ENCODE data around the gene PKD1L1. TPM values are rescaled to one million over a fixed set of nuclear protein-coding genes. Genes with fewer than 3 reads are reported as not detected.

Gene PKD1L1
- total RNA-seq, 1 donor: under 0.01 TPM

DNA sequence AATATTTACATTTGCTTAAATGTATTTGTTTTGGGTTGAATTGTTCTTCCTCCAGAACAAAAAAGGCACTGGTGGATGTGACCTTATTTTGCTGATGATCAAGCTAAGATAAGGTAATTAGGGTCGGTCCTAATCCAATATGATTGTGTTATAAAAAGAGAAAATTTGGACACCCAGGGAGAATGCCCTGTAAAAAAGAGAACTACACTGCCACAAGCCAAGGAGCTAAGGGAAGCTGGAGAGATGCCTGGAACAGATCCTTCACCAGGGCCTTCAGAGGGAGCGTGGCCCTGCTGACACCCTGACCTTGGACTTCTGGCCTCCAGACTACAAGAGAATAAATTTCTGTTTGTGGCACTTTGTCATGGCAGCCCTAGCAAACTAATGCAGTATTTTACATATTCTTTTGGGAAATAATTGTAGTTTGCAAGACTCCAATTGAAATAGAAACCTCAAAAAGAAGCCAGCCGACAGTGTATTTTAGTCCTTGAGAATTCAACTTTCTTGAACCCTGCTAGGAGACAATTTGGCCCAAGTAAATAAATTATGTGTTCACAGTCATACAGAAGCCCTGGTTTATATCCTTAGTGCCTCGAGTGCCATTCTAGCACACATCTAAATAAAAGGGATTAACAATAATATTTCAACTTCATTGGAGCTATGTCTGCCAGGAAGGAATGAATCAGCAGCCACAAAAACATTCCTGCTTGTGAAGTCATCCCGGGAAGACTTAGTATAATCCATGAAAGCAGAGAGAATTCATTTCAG, 164.6 kb downstream of the PKD1L1 start:
- no peak for TF ChIP-seq CTCF (IDR thresholded peaks at IDR 0.05; ENCODE audit: insufficient read depth, low read length)
- DNase-seq (ENCODE audit: low read depth): peak; percentile 99
- no peak overlapping the region for H3K4me3 ChIP-seq (ENCODE audit: low read depth, low read length)

- TF ChIP-seq CTCF (IDR thresholded peaks at IDR 0.05; ENCODE audit: insufficient read depth, low read length): no peak
- no peak overlapping the region for H3K4me3 ChIP-seq (ENCODE audit: low read depth, low read length)
- no peak for DNase-seq (ENCODE audit: low read depth)
These were observed 165.5 kb downstream of the PKD1L1 start for GRCh38 chr7:47782792-47783191.

DNA sequence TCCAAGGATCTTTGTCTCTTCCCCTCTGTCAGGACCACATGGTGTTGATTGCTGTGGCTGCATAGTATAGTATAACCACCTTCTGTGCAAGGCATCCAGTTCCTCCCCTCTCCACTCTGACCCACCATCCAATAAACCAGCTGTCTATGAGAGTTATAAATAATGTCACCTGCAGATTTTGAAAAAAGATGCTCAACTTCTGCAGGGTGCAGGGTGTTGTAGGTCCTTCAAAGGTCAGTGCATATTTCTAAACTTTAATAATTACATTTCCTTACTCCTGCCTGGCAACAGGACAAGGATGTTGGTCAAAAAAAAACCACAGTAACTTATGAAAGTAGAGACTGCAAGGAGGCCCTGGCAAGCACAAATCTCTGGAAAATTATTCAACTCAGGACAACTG, 166.2 kb downstream of the PKD1L1 start:
- DNase-seq (ENCODE audit: low read depth): peak; percentile 75
- TF ChIP-seq CTCF (IDR thresholded peaks at IDR 0.05; ENCODE audit: insufficient read depth, low read length): no peak
- H3K4me3 ChIP-seq (ENCODE audit: low read depth, low read length): no peak overlapping the region

- no peak for TF ChIP-seq CTCF (IDR thresholded peaks at IDR 0.05; ENCODE audit: insufficient read depth, low read length)
- DNase-seq (ENCODE audit: low read depth): no peak
- H3K4me3 ChIP-seq (ENCODE audit: low read depth, low read length): no peak overlapping the region
These were observed 167.7 kb downstream of the PKD1L1 start for GRCh38 chr7:47780555-47780954.

GRCh38 chr7:47779341-47779771, 168.9 kb downstream of the PKD1L1 start:
- TF ChIP-seq CTCF (IDR thresholded peaks at IDR 0.05; ENCODE audit: insufficient read depth, low read length): no peak
- no peak for DNase-seq (ENCODE audit: low read depth)
- H3K4me3 ChIP-seq (ENCODE audit: low read depth, low read length): no peak overlapping the region

DNA sequence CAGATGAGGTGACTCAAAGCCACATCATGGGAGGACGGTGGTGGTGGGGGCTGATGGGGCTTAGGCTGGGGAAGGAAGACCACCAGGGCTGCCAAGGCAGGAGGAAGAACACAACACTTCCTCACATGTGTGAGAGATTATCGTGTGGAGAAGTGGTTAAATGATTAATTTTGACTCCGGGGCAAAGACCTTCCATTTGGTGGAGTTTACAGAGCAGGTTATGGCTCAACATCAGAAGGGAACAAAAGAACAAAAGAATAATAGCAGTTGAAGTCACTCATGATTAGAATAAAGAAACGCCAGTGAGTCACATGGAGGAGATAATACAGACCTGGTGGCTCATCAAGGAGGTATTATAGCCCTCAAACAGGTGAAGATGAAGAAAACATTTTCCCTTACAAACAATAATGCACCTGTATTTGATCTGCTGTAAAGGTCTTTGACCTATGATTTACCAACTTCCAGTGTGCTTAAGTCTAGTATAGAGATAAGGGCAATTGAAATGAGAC, 170.1 kb downstream of the PKD1L1 start:
- H3K4me3 ChIP-seq (ENCODE audit: low read depth, low read length): no peak overlapping the region
- no peak for DNase-seq (ENCODE audit: low read depth)
- no peak for TF ChIP-seq CTCF (IDR thresholded peaks at IDR 0.05; ENCODE audit: insufficient read depth, low read length)

Measured in fibroblast of the aortic adventitia (primary cell).